A549 treated with DMSO at 1 μM for 4 hours (cell line): ENCODE results near the gene GALT. TPM values are rescaled to one million over a fixed set of nuclear protein-coding genes. Genes with fewer than 3 reads are reported as not detected.

ENCODE experiments used
- total RNA-seq: library from RNA; stranded (reverse); fragments of 200-300 nt; extraction: Qiagen RNA extraction; gene quantifications from 5 replicates; pipeline ENCODE4 v1.2.3, GENCODE V29; 2022; ENCODE audit warnings: low read depth

Gene GALT
- 13.9 to 19.7 TPM (median 19.1 TPM) in 5 replicates for total RNA-seq

GRCh38 chr9:34646211-34647083 is at the start of gene GALT:
Gene GALT, plus strand, starts transcription at chr9:34646675. Its CDS starts 30 bp downstream, at chr9:34646705.

DNA sequence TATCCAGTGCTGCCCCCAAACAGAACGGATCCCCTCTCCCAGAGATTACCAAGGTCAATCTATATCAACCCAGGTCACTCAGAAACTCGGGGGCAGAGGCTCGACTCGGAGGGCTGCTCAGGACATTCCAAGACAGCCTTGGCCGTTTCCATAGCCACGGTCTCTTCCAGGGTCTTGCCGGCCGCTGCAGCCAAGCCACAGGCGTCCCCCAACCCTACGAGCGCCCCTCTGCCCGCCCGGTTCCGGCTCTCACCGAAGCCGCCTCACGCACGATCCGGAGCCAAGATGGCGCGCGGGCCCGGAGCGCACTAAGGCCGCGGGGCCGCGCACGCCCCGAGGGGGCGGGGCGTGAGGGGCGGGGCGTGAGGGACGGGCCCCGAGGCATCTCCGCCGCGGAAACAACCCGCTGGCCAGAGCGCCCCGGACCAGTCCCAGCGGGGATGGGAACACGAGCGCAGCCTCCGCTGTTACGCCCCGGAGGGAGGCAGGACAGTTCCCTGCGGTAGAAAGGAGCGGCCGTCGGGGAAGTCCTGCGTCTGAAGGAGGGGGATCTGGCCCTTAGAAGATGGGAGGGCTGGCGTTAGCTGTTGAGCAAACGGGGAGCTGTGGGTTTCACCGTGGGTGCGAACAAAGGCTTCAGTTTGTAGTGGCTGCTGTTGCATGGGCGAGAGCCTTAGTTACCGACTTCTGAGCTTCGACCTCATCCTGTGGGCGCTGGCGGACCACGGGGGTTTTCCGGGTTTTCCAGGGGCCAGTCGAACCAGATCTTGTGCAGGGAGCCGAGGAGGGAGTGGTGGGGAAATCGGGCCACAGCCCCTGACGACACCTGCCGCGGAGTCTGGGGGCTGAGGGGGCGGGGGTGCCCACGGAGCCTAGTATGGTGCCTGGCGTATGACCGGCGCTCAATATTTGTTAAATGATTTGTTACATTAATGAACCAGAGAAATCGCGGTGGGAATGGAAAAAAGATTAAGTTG is 34.4 kb upstream of the GALT start, which contains the start of gene RPP25L:
Gene RPP25L (minus strand): TSS at position 287 of the 977 bp plus-strand sequence. CDS start 801 bp downstream, outside the sequence.

DNA sequence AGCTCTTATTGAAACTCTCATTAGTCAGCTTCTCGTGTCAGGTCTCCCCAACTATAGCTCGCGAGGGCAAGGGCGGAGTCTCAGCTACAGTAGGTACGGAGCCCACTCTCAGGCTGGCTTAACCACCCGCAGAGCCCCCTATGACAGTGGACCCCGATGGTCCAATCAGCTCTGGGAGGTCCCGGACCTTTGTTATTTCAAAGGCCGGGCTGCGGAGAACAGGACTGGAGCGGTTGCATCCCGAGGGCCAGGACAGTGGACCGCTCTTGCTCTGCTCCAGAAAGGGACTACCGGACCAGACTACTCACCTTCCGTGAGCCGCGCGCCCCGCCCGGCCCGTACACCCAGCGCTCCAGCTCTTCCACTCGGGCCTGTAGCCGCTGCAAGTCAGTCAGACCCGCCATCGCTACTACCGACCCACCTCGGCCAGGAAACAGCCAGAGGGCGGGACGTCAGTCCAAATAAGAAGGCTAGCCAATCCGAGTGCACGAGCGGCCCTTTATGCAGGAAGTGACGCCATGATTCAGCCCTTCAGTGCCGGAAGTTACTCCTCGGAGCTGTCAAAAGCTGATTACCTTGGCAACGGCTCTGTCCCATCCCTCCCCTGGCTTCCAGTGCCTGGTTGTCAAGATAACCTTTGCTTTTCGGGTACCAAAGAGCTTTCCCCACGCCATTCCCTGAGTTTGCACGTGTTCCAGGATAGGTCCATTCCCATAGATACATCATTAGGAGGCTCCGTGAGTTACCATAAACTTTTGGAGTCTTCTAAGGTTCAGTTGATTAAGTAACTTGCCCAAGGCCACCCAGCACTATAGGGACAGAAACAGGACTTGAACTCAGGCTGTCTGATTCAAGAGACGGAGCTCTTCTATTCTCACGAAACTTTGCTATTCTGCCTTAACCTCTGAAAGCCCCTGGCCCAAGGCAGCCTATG is 26.1 kb upstream of the GALT start, which contains the start of gene DCTN3:
Gene DCTN3 (minus strand): TSS at position 435 of the 934 bp plus-strand sequence. CDS start 31 bp downstream, at position 404.

DNA sequence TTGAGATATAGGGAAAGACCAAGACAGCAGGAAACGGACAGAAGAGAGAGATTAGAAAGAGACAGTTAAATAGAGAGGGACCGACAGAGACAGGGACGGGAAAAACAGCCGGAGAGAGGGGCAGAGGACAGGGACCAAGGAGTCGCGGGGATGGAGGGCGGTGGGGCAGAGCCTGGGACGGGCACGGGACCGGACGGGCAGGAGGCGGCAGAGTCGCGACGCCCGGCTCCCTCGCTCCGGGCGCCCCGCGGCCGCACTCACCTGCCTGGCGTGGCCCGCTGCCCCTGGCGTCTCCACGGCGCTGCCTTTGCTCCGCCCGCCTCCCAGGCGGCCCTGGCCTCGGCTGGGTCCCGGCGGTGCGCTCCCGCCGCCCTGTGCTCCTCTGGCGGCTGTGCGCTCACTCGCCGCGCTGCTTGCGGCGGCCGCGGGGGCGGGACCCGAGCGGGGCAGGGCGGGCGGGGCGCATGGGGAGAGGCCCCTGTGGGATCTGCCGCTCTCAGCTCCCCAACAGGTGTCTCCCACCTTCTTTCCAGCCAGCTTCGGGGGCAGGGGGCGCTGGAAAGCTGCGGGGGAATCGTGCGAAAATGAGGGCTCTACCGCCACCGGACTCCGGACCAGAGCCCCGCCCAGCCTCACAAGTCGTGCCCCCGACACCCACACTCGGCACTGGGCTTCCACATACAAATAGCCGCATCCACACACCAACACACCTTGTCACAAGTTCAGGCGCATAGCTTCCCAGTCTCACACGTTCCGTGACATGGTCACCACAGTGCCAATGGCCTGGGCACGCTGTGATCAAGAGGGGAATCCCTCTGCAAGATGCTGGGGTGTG is 17.6 kb upstream of the GALT start, which contains the start of gene ARID3C:
Gene ARID3C (minus strand): TSS at position 411 of the 835 bp plus-strand sequence. CDS start 1,052 bp downstream, outside the sequence.

DNA sequence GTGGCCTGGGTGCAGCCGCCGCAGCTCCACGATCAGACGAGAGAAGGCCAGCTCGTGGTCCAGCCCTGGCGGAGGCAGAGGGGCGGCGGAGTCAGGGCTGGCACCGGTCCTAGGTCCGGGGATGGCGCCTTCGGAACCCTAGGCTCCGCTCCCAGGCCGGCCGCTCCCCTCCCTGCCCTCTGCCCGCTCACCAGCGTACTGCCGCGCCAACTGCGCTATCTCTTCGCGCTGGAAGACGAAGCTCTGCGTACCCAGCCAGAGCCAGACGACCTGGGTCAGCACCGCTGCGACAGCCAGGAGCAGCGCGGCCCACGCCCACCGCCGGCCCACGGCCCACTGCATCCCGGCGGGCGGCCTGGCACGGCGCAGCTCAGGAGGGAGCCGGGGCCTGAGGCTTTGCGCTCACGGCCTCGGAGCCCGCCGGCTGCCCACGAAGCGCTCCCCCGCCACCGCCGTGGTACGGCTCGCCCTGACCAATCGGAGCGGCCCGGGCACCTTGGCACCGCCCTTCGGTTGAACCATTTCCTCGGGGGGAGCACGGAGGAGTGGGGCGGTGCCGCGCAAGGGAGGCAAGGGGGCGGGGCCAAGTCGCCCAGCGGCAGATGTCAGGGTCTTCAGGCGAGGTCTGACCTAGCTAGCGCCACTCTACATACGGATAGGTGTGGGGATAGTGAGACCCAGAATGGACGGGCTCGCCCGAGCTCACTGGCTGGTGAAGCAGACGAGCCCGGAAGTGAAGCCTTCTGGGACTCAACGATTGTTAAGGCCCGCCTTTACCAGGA is 8.9 kb upstream of the GALT start, which contains the start of gene SIGMAR1:
Gene SIGMAR1 (minus strand): TSS at position 432 of the 782 bp plus-strand sequence. CDS start 90 bp downstream, at position 342.

GRCh38 chr9:34651876-34652601 is 5.6 kb downstream of the GALT start, which contains the start of gene IL11RA:
Gene IL11RA, plus strand, starts transcription at chr9:34652185. Its CDS starts 3,033 bp downstream, at chr9:34655218.

DNA sequence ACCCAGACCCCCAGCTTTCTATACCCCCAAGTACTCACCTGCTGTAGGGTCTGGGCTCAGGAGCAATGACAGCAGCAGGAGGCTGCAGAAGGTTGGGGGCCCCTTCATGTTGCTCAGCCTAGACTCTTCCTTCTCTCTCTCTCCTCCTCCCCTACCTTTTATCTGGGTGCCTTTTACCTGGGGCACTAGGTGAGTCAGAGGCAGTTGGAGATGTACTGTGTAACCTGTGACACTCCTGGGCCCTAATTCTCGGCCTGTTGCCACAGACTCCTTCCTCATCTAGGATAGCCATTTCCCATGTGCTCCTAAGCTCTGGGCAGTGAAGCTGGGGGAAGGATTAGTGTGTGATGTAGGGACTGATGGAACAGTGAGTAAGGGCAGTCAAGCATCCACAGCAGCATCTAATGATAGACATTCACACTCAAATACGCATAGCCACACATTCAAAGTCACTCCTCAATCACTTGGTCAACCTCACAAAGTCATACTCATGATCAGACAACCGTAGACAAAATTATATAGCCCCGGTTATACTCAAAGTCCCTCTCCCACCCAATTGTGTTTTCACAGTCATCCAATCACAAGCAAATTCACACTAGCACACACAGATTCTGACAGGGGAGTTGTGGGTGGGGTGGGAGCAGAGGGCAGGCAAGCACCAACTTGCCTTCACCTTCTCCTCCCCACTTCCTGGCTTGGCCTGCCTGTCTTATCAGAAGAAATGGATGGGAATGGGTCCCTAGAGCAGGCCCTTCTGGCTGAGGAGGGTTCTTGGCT is 16.2 kb downstream of the GALT start, which contains the start of gene CCL27:
Gene CCL27 (minus strand): TSS at position 132 of the 777 bp plus-strand sequence. CDS start 24 bp downstream, at position 108.

GRCh38 chr9:34690983-34691935 is 44.8 kb downstream of the GALT start, which contains the start of gene CCL19:
Gene CCL19, minus strand, starts transcription at chr9:34691276. Its CDS starts 137 bp downstream, at chr9:34691139.

Other genes starting within 250 kb of the GALT start
- 16.2 to 19.2 TPM (median 16.6 TPM) in 5 replicates for gene FAM219A, start 188.1 kb upstream of the GALT start, total RNA-seq
- 0.07 TPM in 1 of 5 replicates, not detected in the others for gene DNAI1, start 187.9 kb upstream of the GALT start, total RNA-seq
- gene ENHO, start 123.7 kb upstream of the GALT start, total RNA-seq = 1.2 to 2.7 TPM (median 1.9 TPM) in 5 replicates
- gene CNTFR, start 57.0 kb upstream of the GALT start, total RNA-seq = 0.07 to 0.20 TPM (median 0.13 TPM) in 4 of 5 replicates, not detected in the other
- 40.7 to 50.0 TPM (median 45.1 TPM) in 5 replicates for gene RPP25L, start 34.6 kb upstream of the GALT start, total RNA-seq
- gene DCTN3, start 26.2 kb upstream of the GALT start, total RNA-seq = 97.5 to 107 TPM (median 104 TPM) in 5 replicates
- 0.10 to 0.28 TPM (median 0.22 TPM) in 5 replicates for gene ARID3C, start 17.6 kb upstream of the GALT start, total RNA-seq
- 164 to 209 TPM (median 186 TPM) in 5 replicates for gene SIGMAR1, start 8.9 kb upstream of the GALT start, total RNA-seq
- 5.6 to 7.6 TPM (median 6.1 TPM) in 5 replicates for gene IL11RA, start 5.5 kb downstream of the GALT start, total RNA-seq
- 0.27 to 0.39 TPM (median 0.34 TPM) in 4 of 5 replicates, not detected in the other for gene CCL27, start 16.0 kb downstream of the GALT start, total RNA-seq
- not detected in 5 replicates for gene CCL19, start 44.6 kb downstream of the GALT start, total RNA-seq
- not detected in 5 replicates for gene CCL21, start 63.5 kb downstream of the GALT start, total RNA-seq